CD4-positive, alpha-beta T cell treated with Interleukin-6 at 100 ng/mL for 8 hours (primary cell): ENCODE data around the gene OTOF.

Experiments
- DNase-seq: peaks from one replicate; pipeline ENCODE4 v3.0.0-alpha.2; 2020; ENCODE audit warnings: mixed read lengths, low spot score

OTOF gene

DNA sequence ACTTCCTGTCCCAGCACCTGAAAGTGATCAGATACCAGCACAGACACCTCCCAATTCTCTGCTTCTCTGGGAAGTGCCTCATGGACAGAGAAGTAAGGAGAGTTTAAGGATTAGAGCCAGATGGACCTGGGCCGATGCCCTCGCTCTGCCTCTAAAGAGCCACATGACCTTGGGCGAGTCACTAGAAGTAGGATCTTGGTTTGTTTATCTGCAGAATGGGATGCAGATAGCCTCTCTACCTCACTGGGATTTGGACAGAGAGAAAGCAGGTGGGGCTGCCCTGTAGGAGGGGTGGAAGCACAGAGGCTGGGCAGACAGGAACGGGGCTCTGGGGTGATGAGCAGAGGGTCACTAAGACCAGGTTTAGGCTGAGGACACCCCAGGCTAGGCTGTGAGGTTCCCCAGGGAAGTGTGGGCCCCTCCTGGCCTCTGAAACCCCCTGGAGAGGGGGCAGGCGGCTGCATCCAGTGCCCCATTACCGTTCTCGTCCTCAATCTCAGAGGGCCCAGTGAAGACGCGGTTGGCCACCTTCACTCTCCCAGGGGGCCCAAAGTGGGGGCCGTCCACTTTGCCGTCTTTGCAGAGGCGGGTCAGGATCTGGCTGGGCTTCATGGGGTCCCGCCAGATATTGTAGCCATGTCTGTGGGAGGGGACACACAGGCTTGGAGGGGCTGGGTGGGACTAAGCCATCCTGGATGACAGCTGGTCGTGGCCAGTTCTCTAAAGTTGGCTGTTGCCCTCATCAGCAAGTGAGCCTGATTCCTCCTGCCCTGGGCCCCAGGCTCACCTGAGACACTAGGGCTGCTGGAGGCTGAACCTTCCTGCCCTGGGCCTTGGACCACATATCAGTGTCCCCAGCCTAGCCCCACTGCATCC is 13.3 kb downstream of the OTOF start:
- DNase-seq = no peak

DNA sequence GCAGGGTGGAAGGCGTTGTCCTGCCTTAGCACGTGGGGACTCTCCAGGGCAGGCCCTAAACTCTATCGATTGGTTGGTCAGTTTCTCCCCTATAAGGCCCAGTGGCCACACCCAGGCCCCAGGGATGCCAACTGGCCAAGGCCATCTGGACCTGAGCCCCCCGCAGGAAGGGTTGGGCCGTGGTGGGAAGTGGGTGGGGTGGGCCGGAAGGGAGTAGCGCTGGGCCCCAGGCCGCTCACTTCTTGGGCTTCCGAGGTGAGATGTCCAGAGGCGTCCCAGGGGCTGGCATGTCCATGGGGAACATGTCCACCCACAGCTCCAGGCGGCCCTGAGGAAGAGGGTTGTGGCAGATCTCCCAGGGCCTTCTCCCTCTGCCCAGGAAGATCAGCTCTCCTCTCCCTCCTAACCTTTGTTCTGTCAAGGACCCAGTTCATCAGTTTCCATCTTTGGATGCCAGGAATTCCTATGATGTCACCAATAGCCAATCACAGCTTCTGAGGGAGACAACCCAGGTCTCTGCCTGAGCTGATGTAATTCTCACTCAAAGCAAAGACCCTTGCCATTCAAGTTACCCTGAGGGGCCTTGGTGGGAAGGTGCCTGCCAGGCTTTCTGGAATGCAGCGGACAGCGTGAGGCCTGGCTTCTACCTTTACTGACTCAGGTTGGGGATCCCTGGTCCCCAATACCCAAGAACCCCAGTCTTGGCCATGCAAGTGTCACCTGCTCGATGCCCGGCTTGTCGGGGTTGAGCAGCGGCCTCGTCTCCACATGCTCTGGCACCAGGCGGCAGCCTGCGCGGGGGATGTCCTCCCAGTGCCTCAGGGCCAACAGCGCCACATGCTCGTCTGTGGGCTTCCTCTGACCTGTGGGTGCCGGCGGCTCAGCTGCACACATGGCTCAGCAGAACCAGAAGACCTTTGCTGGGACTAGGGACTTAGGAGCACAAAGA is 14.4 kb downstream of the OTOF start:
- no peak for DNase-seq

DNA sequence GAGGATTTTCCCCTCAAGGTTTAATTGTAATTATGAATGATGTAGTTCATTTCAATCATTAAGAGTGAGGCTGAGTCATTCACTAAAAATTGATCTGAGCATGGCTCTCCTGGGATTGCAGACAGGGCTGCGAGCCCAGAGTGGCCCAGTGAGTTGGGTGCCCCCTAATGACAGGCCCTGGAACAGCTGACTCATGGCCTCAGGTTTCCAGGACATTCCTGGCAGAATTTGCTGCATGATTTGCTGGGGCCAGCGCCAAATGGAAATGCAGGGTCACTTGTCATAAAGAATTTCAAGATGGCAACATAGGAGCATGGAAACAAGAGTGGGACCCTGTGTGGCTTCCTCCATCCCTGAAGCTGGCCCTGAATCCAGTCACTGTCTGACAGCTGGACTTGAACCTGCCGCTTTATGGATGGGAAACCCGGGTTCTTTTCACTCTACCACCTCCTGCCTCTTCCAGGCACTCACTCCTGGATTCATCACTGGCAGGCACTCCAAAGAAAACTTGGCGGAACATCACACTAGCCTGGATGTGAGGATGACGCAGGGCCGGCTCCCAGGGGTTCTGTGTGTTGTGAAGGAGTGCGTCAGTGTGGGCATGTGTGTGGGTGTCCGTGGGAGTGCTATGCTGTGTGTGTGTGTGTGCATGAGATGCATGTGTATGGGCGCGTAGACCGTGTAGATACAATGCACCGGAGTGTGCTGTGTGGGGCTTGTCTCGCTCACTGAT is 15.2 kb downstream of the OTOF start:
- no peak for DNase-seq

DNA sequence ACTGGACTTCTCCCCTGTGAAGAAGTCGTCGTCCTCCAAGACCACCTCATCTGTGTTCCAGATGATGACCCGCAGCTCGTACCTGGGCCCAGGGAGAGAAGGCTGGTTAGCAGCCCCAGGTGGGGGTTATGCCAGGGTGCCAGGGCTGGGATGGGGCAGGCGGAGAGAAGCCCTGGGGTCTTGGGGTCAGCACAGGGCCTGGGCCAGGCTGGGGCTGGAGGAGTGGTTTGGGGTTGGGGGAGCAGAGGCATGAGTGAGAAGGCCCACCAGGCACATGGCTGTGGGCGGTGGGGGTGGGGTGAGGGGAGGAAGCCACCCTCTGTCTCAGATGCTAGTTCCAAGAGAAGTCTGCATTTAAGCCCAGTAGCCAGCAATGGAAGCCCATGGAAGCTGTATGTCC is 15.8 kb downstream of the OTOF start:
- DNase-seq = no peak

DNA sequence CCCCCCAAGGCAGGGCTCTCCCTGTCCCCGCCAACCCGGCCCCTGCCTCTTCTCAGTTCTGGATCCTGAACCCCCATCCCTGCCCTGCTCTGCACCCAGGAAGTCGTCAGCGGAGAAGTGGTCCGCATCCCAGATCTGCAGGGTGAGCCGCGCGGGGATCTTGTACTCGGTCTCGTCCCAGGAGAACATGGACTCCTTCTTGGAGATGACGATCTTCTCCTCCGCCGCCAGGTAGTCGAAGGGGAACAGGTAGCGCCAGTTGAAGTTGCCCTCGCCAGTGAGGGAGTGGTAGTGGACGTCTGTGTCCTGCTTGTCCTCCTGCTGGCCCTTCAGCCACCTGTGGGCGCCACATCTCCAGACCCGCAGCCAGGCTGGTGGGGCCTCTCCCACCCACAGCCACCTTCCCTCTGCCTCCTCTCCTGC is 16.3 kb downstream of the OTOF start:
- DNase-seq = no peak

DNA sequence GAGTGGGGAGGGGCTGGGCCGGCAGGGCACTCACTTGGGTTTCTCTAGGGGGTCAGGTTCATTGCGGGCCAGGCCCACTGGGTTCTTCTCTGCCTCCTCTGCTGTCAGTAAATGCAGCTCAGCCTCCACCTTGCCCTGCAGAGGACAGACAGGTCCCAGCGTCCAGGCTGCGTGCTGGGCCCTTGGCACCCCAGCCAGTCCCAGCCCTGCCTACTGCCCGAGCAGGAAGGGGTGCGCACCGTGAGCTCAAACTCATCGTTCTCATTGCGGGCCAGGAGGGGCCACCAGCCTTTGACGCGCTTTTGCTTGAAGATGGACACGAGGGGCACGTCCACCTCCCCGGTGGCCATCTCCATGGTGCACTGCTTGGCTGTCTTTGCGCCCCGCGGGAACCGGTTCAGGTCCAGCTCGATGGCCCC is 17.3 kb downstream of the OTOF start:
- DNase-seq = no peak

DNA sequence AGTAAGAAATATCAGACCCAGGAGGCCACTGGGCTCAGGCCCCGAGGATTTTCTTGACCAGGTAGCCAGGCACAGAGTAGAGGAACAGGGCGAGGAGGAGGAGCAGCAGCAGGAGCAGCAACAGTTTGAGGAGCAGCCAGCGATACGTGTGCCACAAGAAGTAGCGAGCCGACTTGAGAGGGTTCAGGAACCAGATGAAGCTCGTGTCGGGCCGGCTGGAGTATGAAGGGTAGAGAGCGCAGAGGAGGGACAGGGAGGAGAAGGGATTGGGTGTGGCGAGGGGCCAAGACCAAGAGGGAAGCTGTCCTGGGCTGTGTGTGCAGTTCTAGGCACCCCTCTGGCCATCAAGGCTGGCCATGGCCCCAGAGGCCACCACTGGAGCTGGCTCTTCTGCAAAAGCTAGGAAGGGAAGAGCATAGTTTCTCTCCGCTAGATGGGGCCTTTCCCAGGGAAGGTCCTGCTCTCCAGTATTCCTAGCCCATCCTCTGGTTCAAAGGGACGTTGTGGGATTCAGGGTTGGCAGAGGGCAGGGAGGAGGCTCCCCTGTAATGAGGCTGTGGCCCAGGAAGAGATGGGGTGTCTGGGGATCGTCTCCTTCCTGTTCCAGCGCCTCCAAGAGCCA is 17.8 kb downstream of the OTOF start:
- DNase-seq = no peak

DNA sequence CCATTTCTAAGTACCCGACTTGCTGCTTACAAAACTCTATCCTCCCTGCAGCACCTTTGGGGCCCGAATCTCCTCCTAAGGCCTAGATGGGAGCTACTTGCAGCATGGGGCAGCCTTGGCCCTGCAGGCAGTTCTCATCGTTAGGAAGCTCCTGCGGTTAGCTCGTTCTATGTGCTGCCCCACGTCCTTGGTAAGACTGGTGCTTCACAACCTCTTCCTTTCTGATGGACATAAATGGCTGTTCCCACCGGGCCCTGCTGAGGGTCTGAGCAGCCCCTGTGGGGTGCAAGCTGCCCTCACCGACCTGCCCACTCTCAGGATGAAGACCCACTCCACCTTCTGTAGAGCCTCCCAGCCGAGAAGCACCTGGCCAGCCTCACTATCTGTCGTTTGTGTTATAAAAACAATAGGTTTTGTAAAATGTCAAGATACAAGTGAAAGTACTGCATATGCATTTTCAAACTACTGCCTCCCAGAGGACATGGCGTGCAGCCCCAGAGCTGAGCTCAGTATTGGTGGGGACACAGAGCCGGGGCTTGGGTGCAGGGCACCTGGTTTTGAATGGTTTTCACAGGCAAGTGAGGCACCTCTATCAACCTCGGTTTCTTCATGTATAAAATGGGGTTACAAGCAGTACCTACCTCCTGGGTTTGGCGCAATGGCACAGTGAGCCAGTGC is 19.4 kb downstream of the OTOF start:
- no peak for DNase-seq

DNA sequence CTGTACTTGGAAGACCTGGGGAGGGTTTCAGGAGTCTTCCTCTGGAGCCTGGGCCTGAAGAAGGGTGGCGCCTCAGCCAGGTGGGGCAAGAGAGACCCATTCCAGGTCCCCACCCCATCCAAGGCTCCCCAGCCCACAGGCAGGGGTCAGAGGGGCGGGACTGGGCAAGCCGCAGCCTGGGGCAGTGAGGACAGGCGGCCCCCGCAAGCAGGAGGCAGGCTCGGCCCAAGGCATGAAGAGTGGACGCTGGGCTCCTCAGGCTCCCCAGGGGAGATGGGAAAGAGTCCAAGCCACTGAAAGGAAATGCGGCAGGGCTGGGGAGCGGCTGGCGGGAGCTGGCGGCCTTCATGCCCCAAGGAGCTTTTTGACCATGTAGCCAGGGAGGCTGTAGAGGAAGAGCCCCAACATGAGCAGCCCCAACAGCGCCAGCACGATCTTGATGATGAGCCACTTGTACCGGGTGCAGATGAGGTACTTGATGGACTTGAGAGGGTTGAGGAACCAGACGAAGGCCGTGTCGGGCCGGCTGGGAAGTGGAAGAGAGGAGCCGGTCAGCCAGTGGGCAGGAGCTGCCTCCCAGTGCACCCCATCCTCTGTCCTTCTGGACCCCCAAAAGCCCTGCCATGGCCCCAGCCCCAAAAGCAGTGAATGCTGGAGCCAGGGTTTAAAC is 20.1 kb downstream of the OTOF start:
- DNase-seq = no peak

DNA sequence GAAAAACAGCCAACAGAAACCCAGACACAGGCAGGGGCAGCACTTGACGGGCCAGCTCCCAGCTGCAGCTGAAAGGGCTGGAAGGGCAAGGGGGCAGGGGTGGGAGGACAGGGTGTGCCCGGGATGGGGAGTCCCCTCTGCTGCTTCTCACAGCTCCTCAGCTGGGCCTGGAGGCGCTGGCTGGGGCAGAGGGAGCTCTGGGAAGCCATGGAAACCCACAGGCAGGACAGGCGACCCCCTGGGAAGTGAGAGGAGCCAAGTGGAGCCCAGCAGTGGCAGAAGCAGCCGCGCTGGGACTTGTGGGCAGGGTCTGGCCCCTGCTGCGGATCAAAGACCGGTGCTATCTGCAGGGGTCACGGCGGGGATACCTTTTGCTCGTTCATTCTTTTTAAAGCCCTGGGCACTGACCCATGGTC is 20.7 kb downstream of the OTOF start:
- DNase-seq = no peak

DNA sequence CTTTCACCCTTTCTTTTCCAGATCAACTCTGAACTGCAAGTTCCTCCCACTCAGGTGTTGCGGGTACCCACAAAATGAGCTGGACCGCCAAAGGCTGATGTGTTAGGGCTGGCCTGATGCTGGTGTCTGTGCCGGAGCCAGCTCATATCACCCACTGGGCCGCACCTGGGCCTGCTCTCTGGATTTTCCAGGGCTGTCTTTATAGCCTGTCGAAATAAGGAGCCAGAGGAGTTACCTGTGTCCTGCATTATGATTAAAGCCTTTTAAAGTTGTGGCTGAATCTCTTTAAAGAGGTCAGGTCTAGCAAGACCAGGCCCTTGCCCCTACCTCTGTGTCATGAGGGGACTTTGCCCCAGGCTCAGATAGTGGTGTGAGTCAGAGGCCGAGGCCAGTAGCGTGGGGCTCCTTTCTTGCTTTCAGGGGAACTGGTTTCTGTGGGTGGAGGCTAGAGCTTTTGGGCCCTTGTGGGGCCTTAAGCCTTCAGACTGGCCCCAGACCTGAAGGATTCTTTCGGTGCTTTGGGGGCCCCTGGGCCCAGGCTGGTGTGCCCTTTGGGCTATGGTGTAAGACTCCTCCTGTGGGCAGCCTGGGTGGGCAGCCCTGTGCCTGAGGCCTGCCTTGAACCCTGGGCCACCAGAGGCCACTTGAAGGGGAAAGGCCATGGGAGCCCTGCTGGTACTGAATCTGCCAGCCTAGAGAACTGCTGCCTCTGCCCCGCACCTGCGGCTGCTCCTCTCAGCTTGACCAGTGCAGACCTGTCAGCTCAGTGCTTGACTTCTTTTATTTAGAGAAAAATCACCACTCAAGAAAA is 21.3 kb downstream of the OTOF start:
- no peak for DNase-seq

DNA sequence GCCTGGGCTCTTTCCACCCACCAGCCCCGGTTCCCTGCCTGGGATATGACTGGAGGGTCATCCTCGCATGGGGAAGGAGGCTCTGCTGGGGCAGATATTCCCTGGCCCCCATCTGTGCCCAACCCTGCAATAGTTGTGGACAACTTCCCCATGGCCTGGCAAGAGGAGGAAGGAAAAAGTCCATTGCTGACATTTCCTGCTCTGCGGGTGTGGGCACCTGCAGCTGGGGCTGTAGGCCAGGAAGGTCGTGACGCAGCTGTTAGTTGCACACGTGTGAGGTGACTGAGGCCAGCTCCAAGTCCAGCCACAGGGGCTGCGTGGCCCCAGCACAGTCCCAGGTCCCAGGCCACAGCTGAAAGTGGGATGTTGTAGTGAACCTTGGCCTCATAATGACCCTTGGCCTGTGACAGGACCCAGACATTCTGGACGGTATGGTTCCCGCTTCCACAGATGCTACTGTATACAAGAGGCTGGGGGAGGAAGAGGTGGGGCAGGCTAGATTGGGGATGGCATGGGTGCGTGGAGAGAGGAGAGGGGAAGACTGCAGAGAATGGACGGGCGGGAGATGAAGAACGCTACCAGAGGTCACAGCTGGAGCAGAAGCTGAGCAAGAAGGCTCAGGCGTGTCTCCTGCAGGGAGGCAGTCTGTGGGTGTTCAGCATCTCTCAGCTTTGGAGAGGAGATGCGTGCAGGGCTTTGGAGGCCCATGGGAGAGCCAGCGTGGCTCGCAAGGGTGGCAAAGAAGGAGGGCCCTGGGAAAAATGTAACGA is 22.1 kb downstream of the OTOF start:
- no peak for DNase-seq

DNA sequence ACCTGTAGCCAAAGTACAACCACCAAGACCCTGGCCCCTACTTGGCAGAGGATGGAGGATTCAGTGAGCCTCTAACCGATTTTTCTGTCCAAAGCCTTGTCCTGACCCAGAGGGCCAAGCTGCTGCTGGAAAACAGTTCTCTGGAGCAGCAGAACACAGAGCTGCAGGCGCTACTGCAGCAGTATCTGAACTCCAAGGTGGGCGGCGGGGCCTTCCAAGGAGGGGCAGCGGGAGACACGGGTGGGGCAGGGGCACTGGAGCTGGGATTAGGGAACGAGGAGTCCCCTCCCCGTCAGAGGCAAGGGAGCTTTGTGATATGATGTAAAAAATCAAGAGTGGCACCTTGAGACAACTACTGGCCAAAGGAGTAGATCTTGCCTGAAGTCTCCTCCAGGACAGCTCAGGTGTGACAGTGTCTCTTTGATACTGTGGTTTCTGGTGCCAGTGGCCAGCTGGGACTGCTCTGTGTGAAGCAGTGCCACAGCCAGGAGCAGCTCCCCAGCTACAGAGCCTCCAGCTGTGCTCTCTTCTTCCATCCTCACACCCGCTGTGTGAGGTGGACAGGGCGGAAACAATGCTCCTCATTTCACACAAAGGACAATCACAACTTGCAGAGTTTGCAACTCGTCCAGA is 22.8 kb downstream of the OTOF start:
- DNase-seq = no peak

DNA sequence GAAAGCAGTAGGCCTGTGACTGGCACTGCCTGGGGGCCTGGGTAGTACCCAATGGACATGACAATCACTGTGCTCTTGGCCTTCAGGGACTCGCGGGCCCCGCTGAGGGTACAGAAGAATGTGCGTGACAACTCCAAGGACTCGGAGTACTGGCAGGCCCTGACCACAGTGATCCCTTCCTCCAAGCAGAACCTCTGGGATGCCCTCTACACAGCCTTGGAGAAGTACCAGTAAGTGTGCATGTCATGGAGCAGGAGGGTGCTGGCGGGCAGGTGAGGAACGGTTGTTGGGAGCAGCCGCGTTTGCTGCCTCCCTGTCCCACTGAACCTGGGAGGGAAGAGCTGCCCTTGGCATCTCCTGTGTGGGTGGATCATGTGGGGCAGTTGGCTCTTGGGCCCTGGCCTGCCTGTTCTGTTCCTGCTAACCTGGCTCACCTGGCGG is 23.3 kb downstream of the OTOF start:
- DNase-seq = no peak

DNA sequence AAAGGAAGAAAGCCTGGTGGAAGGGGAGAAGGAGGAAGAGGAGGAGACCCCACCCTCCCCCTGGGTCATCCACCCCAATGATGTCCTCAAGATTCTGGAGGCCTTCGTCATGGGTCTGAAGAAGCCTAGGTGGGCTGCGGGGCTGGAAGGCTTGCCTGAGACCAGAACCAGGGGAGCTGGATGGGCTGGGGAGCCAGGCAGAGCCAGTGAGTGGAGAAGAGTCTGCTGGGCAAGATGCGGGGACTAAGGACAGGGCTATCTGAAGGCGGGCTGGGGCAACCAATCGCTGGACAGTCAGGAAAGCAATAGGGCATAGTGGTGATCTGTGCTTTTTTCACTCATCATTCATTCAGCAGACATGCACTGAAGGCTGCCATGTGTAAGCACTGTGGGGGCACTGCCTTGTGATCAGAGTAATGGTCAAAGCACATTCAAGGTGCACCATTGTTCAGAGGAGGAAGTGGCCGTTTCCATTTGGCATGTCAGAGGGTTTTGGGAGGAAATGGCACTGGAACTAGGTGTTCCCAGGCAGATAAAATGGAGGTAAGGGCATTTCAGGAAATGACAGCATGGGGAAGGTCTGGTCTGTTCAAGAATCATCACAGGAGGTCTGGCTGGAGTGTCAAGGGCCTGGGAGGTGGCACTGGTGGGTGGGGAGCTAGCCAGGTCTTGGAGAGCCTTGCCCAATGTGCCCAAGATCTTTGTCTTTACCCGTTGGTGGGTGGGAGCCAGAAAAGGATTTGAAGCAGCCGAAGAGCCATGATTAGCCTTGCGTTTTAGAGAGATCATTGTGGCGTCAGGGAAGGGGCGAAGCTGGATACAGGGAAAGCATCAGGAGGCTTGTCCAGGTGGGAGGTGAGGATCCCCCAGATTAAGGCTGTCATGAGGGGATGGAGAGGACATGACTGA is 24.2 kb downstream of the OTOF start:
- DNase-seq = no peak

DNA sequence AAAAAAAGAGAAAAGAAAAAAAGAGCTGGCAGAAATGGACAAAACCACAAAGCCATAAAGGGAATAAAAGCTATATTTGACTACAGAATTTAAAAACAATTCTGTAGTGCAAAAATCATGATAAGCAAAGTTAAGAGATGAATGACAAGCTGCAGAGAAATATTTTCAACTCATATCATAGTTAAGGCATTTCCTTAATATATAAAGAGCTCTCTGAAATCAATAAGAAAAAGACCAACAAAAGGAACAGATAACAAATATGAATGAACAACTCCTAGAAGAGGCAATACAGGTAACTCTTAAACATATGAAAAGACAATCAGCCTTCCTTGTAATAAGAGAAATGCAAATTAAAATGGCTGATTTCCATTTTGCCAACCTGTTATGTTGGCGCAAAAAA is 26.2 kb downstream of the OTOF start:
- no peak for DNase-seq

DNA sequence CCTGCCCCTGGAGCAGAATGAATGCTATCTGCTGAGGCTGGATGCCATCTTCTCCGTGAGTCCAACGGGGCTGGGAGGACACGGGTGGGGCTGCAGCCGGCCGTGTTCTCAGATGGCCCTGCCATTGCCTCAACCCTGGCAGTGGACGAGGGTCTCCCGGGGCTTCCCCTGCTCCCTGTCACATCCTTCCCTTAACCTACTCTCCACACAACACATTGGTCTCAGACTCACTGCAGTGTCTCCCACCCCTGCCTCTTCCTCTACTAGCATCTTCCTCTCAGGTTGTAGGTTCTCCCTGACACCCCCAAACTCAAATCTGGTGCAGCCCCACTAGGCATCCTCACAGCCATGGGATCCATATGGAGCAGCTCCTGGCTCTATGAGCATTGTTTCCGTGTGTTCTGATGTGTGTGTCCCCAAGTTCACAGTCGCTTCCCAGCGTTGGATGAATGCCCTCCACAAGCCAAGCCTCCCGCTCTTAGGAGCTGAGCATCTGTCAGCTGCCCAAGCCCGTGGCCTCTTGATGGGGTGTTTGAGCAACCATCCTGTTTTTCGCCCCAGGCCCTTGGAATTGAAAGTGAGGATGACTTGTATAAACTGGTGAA is 27.8 kb downstream of the OTOF start:
- DNase-seq = no peak
